UCSD-AML1 (cell line): Measurements from ENCODE around the gene TIGD4.

ENCODE experiments used
- DNase-seq: peaks from one replicate; lab custom pipeline; 2025; ENCODE audit not compliant: unreplicated experiment; lab: John Stamatoyannopoulos, UW

Gene TIGD4

DNA sequence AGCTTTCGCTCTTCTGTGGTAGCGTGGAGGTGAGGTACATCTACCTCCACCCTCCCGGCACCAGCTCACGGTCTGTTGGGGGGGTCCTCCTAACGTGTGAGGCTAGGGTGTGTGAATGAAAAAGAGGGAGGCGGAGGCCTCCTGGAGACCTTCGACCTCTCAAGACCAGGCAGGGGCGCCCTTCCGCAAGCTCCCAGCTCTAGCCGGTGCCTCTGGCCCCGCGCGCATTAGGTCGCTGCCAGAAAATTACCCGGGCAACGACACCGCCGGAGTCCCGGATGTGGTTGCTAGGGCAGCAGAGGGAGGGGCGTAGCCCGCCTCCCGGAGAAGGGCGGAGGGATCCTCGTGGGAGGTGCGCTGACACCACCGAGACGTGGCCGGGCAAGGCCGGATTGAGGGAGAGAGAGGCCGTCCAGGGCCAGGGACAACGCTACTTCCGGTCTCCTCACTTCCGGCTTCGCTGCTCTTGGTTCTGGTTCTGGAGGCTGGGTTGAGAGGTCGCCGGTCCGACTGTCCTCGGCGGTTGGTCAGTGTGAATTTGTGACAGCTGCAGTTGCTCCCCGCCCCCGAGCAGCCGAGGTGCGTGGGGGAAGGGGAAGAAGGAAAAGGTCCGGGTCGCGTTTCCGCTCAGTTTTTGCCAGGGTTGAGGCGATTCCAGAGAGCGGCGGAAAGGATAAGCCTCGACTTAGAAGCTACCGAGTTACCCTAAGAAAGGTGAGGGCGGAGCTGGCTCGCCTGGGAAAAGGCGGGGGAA lies at the start of gene TIGD4, which contains the start of gene ARFIP1:
Gene TIGD4 (minus strand): TSS at position 218 of the 754 bp plus-strand sequence. CDS start 8,726 bp downstream, outside the sequence.
Gene ARFIP1 (plus strand): TSS at position 442 of the 754 bp plus-strand sequence. CDS start 49,680 bp downstream, outside the sequence.
- peak; percentile 97 for DNase-seq

DNA sequence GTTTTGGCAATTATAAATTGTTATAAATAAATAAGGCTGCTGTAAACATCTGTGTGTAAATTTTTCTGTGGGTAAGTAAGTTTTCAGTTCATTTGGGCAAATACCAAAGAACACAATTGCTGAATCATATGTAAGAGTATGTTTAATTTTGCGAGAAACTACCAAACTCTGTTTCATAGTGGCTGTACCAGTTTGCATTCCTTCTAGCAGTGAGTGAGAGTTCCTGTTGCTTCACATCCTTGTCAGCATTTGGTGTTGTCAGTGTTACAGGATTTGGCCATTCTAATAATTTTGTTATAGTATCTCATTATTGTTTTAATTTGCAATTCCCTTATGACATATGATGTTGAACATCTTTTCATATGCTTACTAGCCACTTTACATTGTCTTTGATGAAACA lies 48.6 kb upstream of the TIGD4 start:
- no peak for DNase-seq

GRCh38 chr4:152825336-152825735 lies 45.8 kb upstream of the TIGD4 start:
- no peak for DNase-seq

DNA sequence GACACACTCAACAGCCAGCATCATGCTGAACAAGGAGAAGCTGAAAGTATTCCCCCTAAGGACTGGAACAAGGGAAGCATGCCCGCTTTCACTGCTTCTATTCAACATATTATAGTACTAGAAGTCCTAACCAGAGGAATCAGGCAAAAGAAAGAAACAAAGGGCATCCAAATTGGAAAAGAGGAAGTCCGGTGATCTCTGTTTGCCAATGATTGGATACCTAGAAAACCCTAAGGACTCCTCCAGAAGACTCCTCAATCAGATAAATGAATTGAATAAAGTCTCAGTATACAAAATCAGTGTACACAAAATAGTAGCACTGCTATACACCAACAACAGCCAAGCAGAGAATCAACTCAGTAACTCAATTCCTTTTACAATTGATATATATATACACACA lies 45.0 kb upstream of the TIGD4 start:
- DNase-seq = no peak

GRCh38 chr4:152822323-152822722 lies 42.8 kb upstream of the TIGD4 start:
- no peak for DNase-seq

DNA sequence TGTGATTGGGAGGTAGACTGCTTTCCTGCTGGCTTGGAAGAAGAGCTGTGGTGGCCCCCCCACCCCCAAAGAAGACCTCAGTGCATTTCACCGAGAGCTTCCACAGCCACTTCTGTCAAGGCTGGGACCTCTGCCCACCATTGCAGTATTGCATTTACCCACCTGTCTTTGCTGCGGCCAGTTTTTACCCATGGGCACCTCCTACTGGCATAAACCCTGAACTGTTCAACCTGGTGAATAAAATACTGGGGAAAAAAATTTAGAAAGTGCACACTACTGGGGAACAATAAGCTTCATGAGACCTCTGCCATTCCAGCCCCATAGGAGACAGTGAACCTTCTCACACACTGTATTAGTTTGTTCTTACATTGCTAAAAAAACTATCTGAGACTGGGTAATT lies 40.5 kb upstream of the TIGD4 start:
- no peak for DNase-seq

DNA sequence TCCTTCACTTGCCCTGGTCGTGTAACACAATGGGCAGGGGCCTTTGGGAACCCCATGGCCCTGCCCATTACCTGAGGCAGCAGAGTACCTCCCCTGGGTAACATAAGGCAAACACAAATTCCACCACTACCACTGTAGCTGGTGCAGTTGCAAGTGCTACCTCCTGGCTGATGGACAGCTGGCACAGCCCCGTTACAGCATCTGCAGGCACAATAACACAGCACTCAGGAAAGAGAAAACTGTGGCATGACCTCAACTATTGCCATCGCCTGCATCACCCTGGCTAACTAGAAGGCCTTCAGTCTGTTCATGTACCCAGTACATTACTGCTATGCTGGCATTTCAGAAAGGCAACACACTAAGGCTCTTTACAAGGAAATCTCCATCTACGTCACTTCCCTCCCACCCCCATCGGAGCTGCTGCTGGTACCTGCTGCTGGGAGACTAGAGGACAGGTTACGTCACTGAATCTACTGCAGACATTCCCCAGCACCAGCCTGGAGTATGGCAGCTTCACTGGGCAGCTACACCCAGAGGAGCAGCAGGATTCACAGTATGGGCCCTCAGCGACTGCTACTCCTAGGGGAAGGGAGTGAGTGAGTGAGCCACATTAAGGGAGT lies 39.6 kb upstream of the TIGD4 start:
- DNase-seq = no peak

DNA sequence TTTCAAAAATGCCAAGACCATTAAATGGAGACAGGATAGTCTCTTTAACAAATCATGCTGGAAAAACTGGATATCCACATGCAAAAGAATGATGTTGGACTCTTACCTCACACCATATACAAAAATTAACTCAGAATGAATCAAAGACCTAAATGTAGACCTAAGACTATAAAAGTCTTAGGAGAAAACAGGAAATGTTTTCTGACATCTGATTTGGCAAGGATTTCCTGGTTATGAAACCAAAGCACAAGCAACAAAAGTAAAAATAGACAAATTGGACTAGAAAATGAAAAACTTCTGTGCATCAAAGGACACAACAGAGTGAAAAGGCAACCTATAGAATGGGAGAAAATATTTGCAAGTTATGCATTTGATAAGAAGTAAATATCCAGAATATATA lies 37.8 kb upstream of the TIGD4 start:
- DNase-seq = no peak

DNA sequence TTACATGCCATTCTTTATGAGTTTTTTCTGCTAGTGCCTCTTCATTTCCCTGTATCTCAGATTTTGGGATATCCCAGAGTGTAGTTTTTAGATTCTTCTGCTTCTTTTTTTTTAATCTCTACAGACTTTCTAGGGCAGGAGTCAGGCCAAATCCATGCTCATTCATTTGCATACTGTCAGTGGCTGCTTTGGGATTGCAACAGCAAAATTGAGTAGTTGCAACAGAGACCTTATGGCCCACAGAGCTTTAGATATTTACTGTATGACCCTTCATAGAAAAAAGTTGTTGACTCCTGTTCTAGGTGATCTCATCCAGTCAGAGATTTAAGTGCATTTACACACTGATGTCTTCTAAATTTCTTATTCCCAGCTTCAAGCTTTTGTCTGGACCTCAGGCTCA lies 35.5 kb upstream of the TIGD4 start:
- no peak for DNase-seq

GRCh38 chr4:152810715-152811287 lies 31.3 kb upstream of the TIGD4 start:
- no peak for DNase-seq

GRCh38 chr4:152808670-152809069 lies 29.1 kb upstream of the TIGD4 start:
- DNase-seq = no peak

GRCh38 chr4:152807294-152807829 lies 27.8 kb upstream of the TIGD4 start:
- no peak for DNase-seq

DNA sequence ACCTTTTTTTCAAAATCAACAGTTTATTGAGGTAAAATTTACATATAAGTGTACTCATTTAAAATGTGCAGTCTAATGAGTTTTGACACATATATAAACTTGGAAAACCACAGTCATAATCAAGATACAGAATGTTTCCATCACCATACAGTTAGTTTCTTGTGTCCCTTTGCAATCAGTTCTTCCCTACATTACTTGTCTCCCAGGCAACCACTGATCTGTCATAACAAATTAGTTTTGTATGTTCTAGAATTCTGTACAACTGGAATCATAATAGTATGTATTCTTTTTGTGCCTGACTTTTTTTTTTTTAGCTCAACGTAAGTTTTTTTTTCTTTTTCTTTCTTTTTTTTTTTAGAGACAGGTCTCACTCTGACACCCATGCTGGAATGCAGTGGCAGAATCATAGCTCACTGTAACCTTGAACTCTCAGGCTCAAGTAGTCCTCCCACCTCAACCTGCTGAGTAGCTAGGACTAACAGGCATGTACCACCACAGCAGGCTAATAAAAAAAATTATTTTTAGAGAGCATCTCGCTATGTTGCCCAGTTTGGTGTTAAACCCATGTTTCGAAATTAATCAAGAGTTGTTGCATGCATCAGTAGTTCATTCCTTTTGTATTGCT lies 27.1 kb upstream of the TIGD4 start:
- no peak for DNase-seq

DNA sequence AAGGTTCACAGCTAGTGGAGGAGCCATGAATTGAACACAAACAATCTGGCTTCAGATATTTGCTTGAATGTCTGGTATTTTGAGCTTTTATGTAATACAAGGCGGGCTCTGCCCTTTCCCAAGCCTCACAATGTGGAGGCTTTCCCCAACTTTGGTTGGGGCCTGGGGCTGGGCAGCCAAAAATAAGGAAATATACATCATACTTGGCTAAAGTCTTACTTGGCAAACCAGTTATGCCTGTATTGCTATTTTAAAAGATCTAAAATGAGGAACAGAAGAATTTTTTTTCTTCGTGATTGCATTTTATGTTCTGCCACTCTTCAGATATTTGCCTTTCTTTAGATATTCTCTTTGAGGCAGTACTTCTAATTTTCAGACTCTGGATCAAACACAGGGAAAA lies 26.3 kb upstream of the TIGD4 start:
- no peak for DNase-seq

- DNase-seq = no peak
Measured at GRCh38 chr4:152805071-152805650, 25.6 kb upstream of the TIGD4 start.

GRCh38 chr4:152803541-152803940 lies 24.0 kb upstream of the TIGD4 start:
- no peak for DNase-seq

DNA sequence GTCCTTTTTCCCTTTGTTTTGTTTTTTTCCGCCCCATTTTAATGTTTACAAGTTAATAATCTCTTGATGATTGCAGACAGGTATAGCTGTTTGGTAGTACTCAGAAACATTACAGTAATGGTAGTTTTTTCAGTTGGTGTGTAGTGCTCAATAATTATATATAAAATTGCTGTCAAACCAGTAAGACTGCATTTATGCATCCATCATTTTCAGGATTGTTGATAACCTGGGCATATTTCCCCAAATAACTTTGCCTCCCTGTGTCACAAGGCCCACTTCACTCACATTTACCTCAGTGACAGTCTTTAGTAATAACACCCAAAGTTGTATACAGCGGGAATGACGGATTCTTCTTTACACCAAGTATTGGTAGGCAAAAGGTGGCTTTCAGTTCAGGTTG lies 16.4 kb upstream of the TIGD4 start:
- DNase-seq = no peak

GRCh38 chr4:152786627-152787026 lies 7.1 kb upstream of the TIGD4 start:
- DNase-seq = no peak

DNA sequence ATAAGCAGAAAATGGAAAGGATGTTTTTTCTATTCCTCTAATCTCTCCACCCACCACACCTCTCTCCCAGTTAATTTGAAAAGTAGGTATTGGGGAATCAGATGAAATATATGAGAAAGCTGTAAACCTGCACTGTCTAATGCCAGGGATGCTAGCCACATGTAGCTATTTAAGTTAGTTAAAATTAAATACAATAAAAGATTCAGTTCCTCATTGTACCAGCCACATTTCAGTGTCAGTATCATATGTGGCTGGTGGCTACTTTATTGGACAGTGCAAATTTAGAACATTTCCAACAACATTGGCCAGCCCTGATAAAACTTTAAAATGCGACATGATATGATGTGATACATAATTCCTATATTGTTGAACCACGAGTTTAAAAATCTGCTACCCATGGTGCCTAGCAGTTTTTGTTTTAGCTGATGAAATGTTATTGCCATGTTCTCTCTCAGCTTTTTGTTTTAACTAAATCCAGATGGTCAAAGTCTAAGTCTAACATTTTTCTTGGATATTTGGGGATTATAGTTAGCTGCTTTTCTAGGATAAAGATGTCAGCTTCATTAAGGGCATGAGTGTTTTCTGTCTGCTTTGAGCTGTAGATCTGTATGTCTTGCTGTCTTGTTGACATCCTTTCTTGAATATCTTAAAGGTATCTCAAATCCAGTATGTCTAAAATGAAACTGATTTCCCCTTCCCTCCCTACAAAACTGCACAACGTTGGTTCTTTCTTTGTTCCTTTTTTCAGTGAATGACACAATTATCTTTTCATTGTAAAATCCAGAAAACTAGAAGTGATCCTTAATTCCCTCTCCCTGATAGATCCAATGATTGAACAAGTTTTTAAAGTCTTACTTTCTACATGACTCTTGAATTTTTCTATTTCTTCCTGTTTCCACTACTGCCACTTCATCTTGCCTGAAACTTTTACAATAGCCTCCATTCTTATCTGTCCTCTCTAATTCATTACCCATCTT lies 6.4 kb upstream of the TIGD4 start:
- DNase-seq = no peak
